ENCODE measurements around the gene PIGU. TPM values are rescaled to one million over a fixed set of nuclear protein-coding genes. Genes with fewer than 3 reads are reported as not detected.
A peak's percentile ranks its signal among the peaks of the same experiment; 100 is the strongest.

The PIGU gene
- total RNA-seq, 4 donors from 2014 or later, result 13.6 to 21.7 (median 16.2) TPM

GRCh38 chr20:34535301-34535840, 141.5 kb downstream of the PIGU start:
- peaks cover 89% of the 10 kb centered on the region for H3K36me3 ChIP-seq
- no peaks in the 10 kb centered on the region for H3K9me3 ChIP-seq
- H3K27ac ChIP-seq, result no peak overlapping the region
- no peak for TF ChIP-seq POLR2AphosphoS5 (IDR thresholded peaks at IDR 0.05)
- TF ChIP-seq EP300 (IDR thresholded peaks at IDR 0.05), result no peak
- no peak for TF ChIP-seq POLR2A (IDR thresholded peaks at IDR 0.05)
- TF ChIP-seq, protein P1, sequence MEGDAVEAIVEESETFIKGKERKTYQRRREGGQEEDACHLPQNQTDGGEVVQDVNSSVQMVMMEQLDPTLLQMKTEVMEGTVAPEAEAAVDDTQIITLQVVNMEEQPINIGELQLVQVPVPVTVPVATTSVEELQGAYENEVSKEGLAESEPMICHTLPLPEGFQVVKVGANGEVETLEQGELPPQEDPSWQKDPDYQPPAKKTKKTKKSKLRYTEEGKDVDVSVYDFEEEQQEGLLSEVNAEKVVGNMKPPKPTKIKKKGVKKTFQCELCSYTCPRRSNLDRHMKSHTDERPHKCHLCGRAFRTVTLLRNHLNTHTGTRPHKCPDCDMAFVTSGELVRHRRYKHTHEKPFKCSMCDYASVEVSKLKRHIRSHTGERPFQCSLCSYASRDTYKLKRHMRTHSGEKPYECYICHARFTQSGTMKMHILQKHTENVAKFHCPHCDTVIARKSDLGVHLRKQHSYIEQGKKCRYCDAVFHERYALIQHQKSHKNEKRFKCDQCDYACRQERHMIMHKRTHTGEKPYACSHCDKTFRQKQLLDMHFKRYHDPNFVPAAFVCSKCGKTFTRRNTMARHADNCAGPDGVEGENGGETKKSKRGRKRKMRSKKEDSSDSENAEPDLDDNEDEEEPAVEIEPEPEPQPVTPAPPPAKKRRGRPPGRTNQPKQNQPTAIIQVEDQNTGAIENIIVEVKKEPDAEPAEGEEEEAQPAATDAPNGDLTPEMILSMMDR (IDR thresholded peaks at IDR 0.05), result no peak
- peaks cover 15% of the 10 kb centered on the region for H3K4me1 ChIP-seq
- DNase-seq (ENCODE audit: low spot score in 2 of 2), result no peak
- no peak overlapping the region for H3K4me3 ChIP-seq
- 95% methylated on average over 15 of the region's 15 CpGs for WGBS
- H3K27me3 ChIP-seq, result no peaks in the 10 kb centered on the region

GRCh38 chr20:34534391-34535165, 142.3 kb downstream of the PIGU start:
- TF ChIP-seq POLR2A (IDR thresholded peaks at IDR 0.05), result no peak
- TF ChIP-seq, protein P1 (IDR thresholded peaks at IDR 0.05), result no peak
- TF ChIP-seq EP300 (IDR thresholded peaks at IDR 0.05), result no peak
- no peak for TF ChIP-seq POLR2AphosphoS5 (IDR thresholded peaks at IDR 0.05)
- H3K9me3 ChIP-seq, result no peaks in the 10 kb centered on the region
- H3K27ac ChIP-seq, result no peak overlapping the region
- H3K4me3 ChIP-seq, result no peak overlapping the region
- WGBS, result 88% methylated on average over 13 of the region's 15 CpGs
- peak in 1 of 2 donors; percentile 56 for DNase-seq (ENCODE audit: low spot score in 2 of 2)
- H3K36me3 ChIP-seq, result peaks cover 89% of the 10 kb centered on the region
- H3K27me3 ChIP-seq, result no peaks in the 10 kb centered on the region
- H3K4me1 ChIP-seq, result peaks cover 21% of the 10 kb centered on the region

- WGBS, result 100% methylated on average over 1 of the region's 7 CpGs
- Histone ChIP-seq H3K27ac (no peak overlapping the region), H3K27me3 (no peaks in the 10 kb centered on the region), H3K4me3 (no peak overlapping the region), H3K36me3 (peaks cover 93% of the 10 kb centered on the region), H3K9me3 (no peaks in the 10 kb centered on the region), H3K4me1 (peaks cover 31% of the 10 kb centered on the region)
- DNase-seq (ENCODE audit: low spot score in 2 of 2), result peak in 1 of 2 donors; percentile 44
- TF ChIP-seq POLR2AphosphoS5 (IDR thresholded peaks at IDR 0.05), result no peak
- TF ChIP-seq, protein P1 (IDR thresholded peaks at IDR 0.05), result no peak
Measured at GRCh38 chr20:34532756-34533155, 144.1 kb downstream of the PIGU start.

- Histone ChIP-seq H3K4me1 (peaks cover 31% of the 10 kb centered on the region), H3K36me3 (peaks cover 93% of the 10 kb centered on the region), H3K27ac (no peak overlapping the region), H3K4me3 (no peak overlapping the region), H3K27me3 (no peaks in the 10 kb centered on the region), H3K9me3 (no peaks in the 10 kb centered on the region)
- WGBS, result 85% methylated on average over 8 of the region's 8 CpGs
- peak; percentile 27 to 58 for DNase-seq (ENCODE audit: low spot score in 2 of 2)
- TF ChIP-seq EP300 (IDR thresholded peaks at IDR 0.05), result no peak
- no peak for TF ChIP-seq POLR2A (IDR thresholded peaks at IDR 0.05)
- TF ChIP-seq POLR2AphosphoS5 (IDR thresholded peaks at IDR 0.05), result no peak
- TF ChIP-seq, protein P1 (IDR thresholded peaks at IDR 0.05), result no peak
Measured at GRCh38 chr20:34532320-34532719, 144.6 kb downstream of the PIGU start.

DNA sequence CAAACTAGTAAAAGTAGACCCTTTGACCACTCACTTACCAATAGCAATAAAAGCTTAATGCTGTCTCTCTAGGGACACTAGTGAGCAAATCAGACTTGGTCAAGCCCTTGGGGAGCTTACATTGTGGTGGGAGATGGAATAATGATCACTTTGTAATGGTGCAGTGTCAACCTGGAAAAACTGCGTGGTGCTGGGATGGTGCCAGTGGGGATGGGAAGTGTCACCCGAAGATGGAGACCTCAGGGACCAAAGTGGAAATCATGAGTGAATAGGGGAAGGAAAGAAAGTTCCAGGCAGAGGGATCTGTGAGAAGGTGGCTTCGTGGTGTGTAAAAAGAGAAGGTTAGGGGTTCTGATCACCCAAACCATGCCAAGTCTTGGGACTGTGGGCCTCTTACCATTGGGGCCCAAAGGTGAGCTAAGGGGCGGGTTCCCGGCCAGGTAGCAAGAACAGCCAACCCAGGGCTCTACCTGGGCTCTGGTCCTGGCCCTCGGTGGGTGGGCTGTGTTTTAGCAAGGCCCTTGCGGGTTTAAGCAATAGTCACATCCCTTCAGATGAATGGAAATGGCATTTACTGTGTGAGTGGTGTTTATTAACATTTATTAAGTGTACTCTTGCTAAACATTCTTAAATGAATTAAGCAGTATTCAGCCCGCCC, 145.2 kb downstream of the PIGU start:
- Histone ChIP-seq H3K4me3 (no peak overlapping the region), H3K36me3 (peaks cover 93% of the 10 kb centered on the region), H3K9me3 (no peaks in the 10 kb centered on the region), H3K27me3 (no peaks in the 10 kb centered on the region), H3K27ac (no peak overlapping the region), H3K4me1 (peaks cover 35% of the 10 kb centered on the region)
- TF ChIP-seq POLR2AphosphoS5 (IDR thresholded peaks at IDR 0.05), result no peak
- no peak for TF ChIP-seq POLR2A (IDR thresholded peaks at IDR 0.05)
- no peak for TF ChIP-seq EP300 (IDR thresholded peaks at IDR 0.05)
- TF ChIP-seq, protein P1 (IDR thresholded peaks at IDR 0.05), result no peak
- peak; percentile 50 to 59 for DNase-seq (ENCODE audit: low spot score in 2 of 2)
- 78% methylated on average over 8 of the region's 8 CpGs for WGBS
